ENCODE measurements around the gene DYNC1H1.

The DYNC1H1 gene

GRCh38 chr14:101944451-101944850 lies 19.9 kb upstream of the DYNC1H1 start:
- DNase-seq (ENCODE audit: low spot score), result no peak

GRCh38 chr14:101945171-101945570 lies 19.2 kb upstream of the DYNC1H1 start:
- DNase-seq (ENCODE audit: low spot score), result no peak

GRCh38 chr14:101947577-101947903 lies 16.8 kb upstream of the DYNC1H1 start:
- no peak for DNase-seq (ENCODE audit: low spot score)

DNA sequence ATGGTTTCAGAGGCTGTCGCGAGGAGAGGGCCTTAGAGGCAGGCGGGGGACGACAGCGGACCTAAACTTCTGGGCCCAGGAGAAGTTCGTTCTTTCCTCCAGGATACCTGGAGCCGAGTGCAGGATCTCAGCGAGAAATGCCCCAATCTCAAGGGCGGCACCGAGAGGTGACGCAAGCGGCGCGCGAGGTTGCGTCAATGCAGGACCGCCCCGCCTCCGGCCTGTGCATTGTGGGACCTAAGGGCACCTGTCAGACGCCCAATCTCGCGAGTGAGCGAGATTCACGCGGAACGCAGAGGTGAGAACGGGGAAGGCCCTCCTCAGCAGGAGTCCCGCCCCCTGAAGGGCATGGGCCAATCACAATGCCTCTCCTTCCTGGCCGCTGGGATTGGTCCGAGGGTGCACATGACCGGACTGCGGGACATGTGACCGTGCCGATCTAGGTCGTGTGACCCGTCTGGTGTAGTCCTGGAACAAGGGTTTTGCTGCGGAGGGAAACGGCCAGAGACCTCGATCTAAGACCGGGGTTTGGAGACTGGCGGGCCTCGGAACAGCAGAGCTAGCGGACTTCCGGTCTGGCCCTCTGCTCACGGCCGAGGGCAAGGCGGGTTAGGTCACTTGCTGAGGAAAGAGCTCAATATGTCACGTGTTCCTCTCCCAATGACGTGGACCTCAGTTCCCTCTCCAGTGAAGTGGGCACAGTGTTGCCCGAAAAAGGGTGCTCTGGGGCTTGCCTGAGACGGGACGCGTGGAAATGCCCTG lies 16.3 kb upstream of the DYNC1H1 start:
- peak; percentile 100 for DNase-seq (ENCODE audit: low spot score)

- no peak for DNase-seq (ENCODE audit: low spot score)
Measured at GRCh38 chr14:101948666-101949216, 15.6 kb upstream of the DYNC1H1 start.

- DNase-seq (ENCODE audit: low spot score), result no peak
Measured at GRCh38 chr14:101950100-101950499, 14.3 kb upstream of the DYNC1H1 start.

DNA sequence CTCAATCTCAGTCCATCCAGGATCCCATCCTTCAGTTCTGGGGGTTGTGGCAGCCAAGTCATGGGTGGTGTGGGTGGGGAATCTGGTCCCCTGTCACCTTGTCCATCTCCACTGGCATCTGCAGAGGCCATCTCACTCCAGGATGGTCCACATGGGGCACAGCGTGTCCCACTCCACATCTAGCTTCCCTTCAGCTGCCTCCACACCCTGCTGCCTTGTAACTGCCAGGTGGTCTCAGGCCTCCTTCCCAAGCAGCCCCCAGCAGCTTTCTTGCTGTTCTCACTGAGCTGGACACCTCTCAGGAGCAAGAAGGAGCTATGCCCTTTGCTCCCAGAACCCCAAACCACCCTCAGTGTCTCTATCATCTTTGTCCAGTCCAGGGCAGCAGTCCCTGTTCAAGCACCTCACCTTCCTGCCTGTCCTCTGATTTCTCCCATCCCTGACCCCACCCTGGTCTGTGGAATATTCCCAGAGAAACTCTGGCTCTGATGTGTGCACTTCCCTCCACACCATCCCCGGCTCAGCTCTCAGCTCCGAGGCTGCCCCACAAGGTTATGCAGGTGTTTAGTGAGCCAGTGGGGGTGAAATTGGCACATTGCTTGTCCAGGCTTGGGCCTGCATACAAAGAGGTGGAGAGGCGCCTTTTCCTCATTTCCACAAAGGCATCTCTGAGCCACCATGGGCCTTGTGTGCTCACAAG lies 13.7 kb upstream of the DYNC1H1 start:
- no peak for DNase-seq (ENCODE audit: low spot score)

DNA sequence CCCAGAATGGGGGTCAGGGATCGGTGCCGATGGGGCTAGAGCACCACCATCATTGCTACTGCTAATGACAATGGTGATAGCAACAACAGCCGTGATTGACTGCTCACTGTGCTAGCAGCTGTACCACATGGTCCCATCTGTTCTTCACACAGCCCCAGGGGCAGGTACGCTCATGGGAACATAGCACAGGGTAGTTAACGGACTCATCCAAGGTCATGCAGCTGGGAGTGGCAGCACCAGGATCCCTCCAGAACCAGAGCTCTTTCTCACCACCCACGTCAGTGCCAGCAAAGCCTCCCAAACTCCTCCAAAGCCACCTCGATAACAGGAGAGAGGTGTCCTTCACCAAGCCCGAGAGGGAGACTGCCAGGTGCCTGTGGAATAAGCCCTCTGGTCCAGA lies 11.2 kb upstream of the DYNC1H1 start:
- DNase-seq (ENCODE audit: low spot score), result no peak

GRCh38 chr14:101954501-101954900 lies 9.9 kb upstream of the DYNC1H1 start:
- DNase-seq (ENCODE audit: low spot score), result no peak

DNA sequence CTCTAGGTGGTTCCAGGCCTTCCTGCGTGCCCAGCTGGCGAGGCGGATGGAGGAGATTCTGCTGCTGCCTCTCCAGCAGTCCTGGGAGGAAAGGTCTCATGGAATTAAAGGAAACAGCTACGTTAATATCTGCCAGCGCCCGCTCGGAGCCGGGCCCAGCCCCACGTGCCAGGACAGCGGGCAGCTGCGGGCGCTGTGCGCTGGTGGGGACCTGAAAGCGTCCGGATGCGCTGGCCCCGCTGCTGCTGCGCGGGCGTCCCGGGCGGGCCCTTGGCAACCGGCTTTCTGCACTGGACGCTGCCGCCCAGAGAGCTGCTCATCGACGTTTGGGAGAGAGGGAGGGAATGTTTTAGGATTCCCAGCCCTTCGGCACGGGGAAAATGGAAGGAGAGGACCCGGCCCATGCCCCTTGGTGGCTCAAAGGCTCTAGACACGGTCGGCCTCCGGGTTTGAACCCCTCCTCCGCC lies 8.6 kb upstream of the DYNC1H1 start:
- no peak for DNase-seq (ENCODE audit: low spot score)

GRCh38 chr14:101956179-101956885 lies 8.0 kb upstream of the DYNC1H1 start:
- no peak for DNase-seq (ENCODE audit: low spot score)

GRCh38 chr14:101957406-101958234 lies 6.8 kb upstream of the DYNC1H1 start:
- DNase-seq (ENCODE audit: low spot score), result no peak

GRCh38 chr14:101958418-101959180 lies 5.8 kb upstream of the DYNC1H1 start:
- DNase-seq (ENCODE audit: low spot score), result no peak

DNA sequence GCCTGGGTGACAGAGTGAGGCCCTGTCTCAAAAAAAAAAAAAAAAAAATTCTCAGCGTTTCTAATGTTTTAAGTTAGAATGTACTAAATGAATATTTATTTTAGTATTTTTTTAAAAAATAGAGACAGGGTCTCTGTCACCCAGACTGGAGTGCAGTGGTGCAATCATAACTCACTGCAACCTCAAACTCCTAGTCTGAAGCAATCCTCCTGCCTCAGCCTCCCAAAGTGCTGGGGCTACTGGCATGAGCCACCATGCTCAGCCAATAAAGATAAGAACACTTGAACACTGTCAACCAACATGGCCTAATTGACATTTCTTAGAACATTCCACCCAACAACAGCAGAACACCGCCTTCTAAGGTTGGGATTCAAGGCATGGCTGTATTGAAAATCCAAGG lies 5.1 kb upstream of the DYNC1H1 start:
- no peak for DNase-seq (ENCODE audit: low spot score)

DNA sequence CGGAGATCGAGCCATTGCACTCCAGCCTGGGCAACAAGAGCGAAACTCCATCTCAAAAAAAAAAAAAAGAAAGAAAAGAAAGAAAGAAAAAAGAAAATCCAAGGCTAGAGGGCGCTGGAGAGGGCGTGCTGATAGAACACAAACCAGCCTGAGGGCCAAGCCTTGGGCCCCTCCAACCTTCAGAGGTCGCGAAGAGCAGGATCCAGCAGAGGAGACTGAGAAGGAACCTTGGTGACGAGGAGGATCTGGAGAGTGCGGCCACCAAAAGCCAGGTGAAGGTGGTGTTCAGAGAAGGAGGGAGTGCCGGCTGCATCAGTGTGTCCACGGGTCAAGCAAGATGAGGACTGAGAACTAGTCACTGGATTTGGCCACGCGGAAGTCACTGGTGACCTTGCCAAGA lies 4.1 kb upstream of the DYNC1H1 start:
- peak; percentile 20 for DNase-seq (ENCODE audit: low spot score)

- peak; percentile 81 for DNase-seq (ENCODE audit: low spot score)
Measured at GRCh38 chr14:101961011-101961721, 3.2 kb upstream of the DYNC1H1 start.

GRCh38 chr14:101961746-101962502 lies 2.4 kb upstream of the DYNC1H1 start:
- DNase-seq (ENCODE audit: low spot score), result no peak

GRCh38 chr14:101962503-101962874 lies 1.9 kb upstream of the DYNC1H1 start:
- DNase-seq (ENCODE audit: low spot score), result no peak

DNA sequence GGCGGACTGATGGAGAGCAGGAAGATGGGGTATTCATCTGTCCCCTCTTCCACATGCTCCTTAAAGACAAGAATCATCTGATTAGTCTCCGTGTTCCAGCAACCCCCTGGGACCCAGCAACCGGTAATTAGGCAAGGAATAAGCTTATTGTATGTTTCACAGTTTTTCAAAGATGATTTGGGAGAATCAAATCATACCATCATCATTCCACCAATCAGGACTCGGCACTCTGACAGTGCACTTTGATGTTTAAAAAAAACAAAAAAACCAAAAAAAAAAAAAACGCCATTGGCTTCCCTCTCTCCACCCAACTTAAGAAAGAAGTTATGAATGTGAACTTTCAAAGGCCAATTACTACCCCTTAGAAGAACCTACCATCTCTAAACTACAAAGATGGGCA lies 1.3 kb upstream of the DYNC1H1 start:
- DNase-seq (ENCODE audit: low spot score), result no peak

All from LoVo (cell line).